ENCODE measurements around the gene SIGLEC5.

GRCh38 chr19:51607920-51608562 is 22.2 kb downstream of the SIGLEC5 start:
- no peak for TF ChIP-seq POLR2A (IDR thresholded peaks at IDR 0.05; ENCODE audit: low read depth, low read length)
- TF ChIP-seq POLR2AphosphoS5 (IDR thresholded peaks at IDR 0.05; ENCODE audit: low read depth, low read length): no peak
- 0 out of 2 replicates have a peak, but pooled peaks have one; percentile 1 for TF ChIP-seq SPI1 (IDR thresholded peaks at IDR 0.05; ENCODE audit: low read depth, low read length)
- TF ChIP-seq TAF1 (IDR thresholded peaks at IDR 0.05; ENCODE audit: low read depth, low read length): no peak
- TF ChIP-seq PAX5 (IDR thresholded peaks at IDR 0.05; ENCODE audit: insufficient read depth, low read length, severe bottlenecking): no peak
- TF ChIP-seq POU2F2 (IDR thresholded peaks at IDR 0.05; ENCODE audit: low read depth, low read length): no peak
